GM12878 (cell line): ENCODE measurements around the gene NUMBL. TPM values are rescaled to one million over a fixed set of nuclear protein-coding genes. Genes with fewer than 3 reads are reported as not detected.

Experiments used
- ATAC-seq: fragments of 200-7000 bp; cut with Tn5 transposase; 3 replicates; pipeline ENCODE4 v1.9.1; 2020; ENCODE audit warnings: mild to moderate bottlenecking, moderate library complexity
- BruUV-seq: library from RNA; stranded (reverse); fragments of 400-500 nt; replicated peaks from 2 replicates; lab custom pipeline; 2021; lab: Mats Ljungman, UMichigan
- CTCF ChIA-PET: fragments of 300-600 bp; sonication (Branson Sonifier 250); formaldehyde crosslinking; extraction: SDS; loops from one replicate; lab custom pipeline; 2021; ENCODE audit warnings: inconsistent platforms; lab: Yijun Ruan, JAX
- POLR2A ChIA-PET: fragments of 350-600 bp; formaldehyde crosslinking; extraction: SDS; loops from one replicate; lab custom pipeline; 2021; ENCODE audit warnings: inconsistent platforms; lab: Charles Lee
- RAD21 ChIA-PET: fragments of 300-600 bp; sonication (Branson Sonifier 250); formaldehyde crosslinking; loops from one replicate; lab custom pipeline; 2023; ENCODE audit warnings: antibody characterized with exemption; ENCODE audit not compliant: unreplicated experiment; lab: Charles Lee
- SMC1A ChIA-PET: fragments of 300-600 bp; sonication (Branson Sonifier 250); formaldehyde crosslinking; loops from one replicate; lab custom pipeline; 2023; ENCODE audit not compliant: unreplicated experiment, uncharacterized antibody; lab: Charles Lee
- DNase-seq: peaks from one replicate; pipeline ENCODE4 v3.0.0-alpha.2; 2011; ENCODE audit warnings: low read depth, low spot score
- FAIRE-seq: peaks from 3 replicates; lab custom pipeline; 2011; peaks lifted over from hg19 to GRCh38; lab: Jason Lieb, UNC
- H2AFZ ChIP-seq: 2 replicates; pipeline ENCODE4 v1.6.0; 2011; ENCODE audit warnings: low read depth, low read length, control low read depth; ENCODE audit not compliant: control insufficient read depth
- H3K27ac ChIP-seq: 2 replicates; pipeline ENCODE4 v1.5.1; 2011; ENCODE audit warnings: control low read depth; ENCODE audit not compliant: control insufficient read depth, insufficient read depth
- H3K27me3 ChIP-seq, 2 experiments: replicated peaks in 1 of 2; 2 replicates each; pipeline versions ENCODE4 v1.6.0 to v1.6.1; 2011; ENCODE audit warnings: low read length in 1 of 2; ENCODE audit not compliant: control insufficient read depth in 2 of 2, insufficient read depth in 2 of 2
- H3K36me3 ChIP-seq, 2 experiments: 2 replicates each; pipeline ENCODE4 v1.5.1; 2011; ENCODE audit warnings: low read length in 1 of 2; ENCODE audit not compliant: control insufficient read depth in 2 of 2, insufficient read depth in 2 of 2
- H3K4me1 ChIP-seq: 2 replicates; pipeline ENCODE4 v1.6.1; 2011; ENCODE audit warnings: mild to moderate bottlenecking, low read length, moderate library complexity, mixed read lengths; ENCODE audit not compliant: control insufficient read depth, insufficient read depth
- H3K4me2 ChIP-seq: 2 replicates; pipeline ENCODE4 v1.6.0; 2011; ENCODE audit warnings: control low read depth; ENCODE audit not compliant: control insufficient read depth, insufficient read depth
- H3K4me3 ChIP-seq: fragments of 200-600 bp; sonication (generic); 2 replicates; pipeline ENCODE4 v1.5.1; 2016
- H3K79me2 ChIP-seq: 2 replicates; pipeline ENCODE4 v1.6.0; 2011; ENCODE audit warnings: low read length; ENCODE audit not compliant: control insufficient read depth, insufficient read depth
- H3K9ac ChIP-seq: 2 replicates; pipeline ENCODE4 v1.8.0; 2011; ENCODE audit warnings: low read length, control low read depth, mixed read lengths; ENCODE audit not compliant: control insufficient read depth, insufficient read depth
- H3K9me3 ChIP-seq: replicated peaks from 3 replicates; pipeline ENCODE4 v1.5.1; 2011; ENCODE audit warnings: mild to moderate bottlenecking, low read length; ENCODE audit not compliant: control insufficient read depth, insufficient read depth
- H4K20me1 ChIP-seq: 2 replicates; pipeline ENCODE4 v1.6.0; 2011; ENCODE audit not compliant: control insufficient read depth, insufficient read depth
- FOXM1 ChIP-seq: IDR thresholded peaks from 2 replicates; pipeline ENCODE4 v1.6.1; 2012; ENCODE audit warnings: low read depth, mild to moderate bottlenecking, inconsistent platforms, low read length, moderate library complexity
- RAD21 ChIP-seq: IDR thresholded peaks from 2 replicates; pipeline ENCODE4 v1.6.1; 2011; ENCODE audit warnings: mild to moderate bottlenecking, low read depth, low read length, moderate library complexity; ENCODE audit not compliant: insufficient read depth
- SREBF1 ChIP-seq: IDR thresholded peaks from 2 replicates; pipeline ENCODE4 v1.6.1; 2012; ENCODE audit warnings: mild to moderate bottlenecking, low read length
- WGBS: methylation state at CpG from one replicate; pipeline ENCODE4 v1.1.6; 2016; ENCODE audit warnings: low lambda C conversion rate; ENCODE audit not compliant: insufficient replicate concordance, insufficient coverage; ENCODE audit errors: missing lambda C conversion rate; 5-methylcytosine and 5-hydroxymethylcytosine counted together
- in situ Hi-C: fragments of 300-500 bp; cut with MboI; formaldehyde crosslinking; loops from 9 replicates; pipeline ENCODE4 v1.14.3; 2018; ENCODE audit warnings: mixed read lengths
- intact Hi-C: fragments of 100-400 bp; cut with micrococcal nuclease; formaldehyde crosslinking; loops from one replicate; pipeline ENCODE4 v1.14.2; 2022; ENCODE audit not compliant: unreplicated experiment
- polyA plus RNA-seq, 11 experiments: library from polyadenylated mRNA; depleted of rRNA in 4 of 11; unstranded in 6 of 11; stranded (reverse) in 5 of 11; fragments of >200 nt; fragmentation: Nextera tagmentation in 4 of 11; fragmentation: Illumina TruSeq in 1 of 11; extraction: Ambion mirVana in 4 of 11; extraction: Trizol in 1 of 11; gene quantifications; 1 replicate in 1 of 11; 2 replicates in 10 of 11; pipeline versions ENCODE4 v1.2.1 to v1.2.3, GENCODE V29; 2011 to 2016; ENCODE audit warnings: inconsistent platforms in 2 of 11, missing spikeins in 2 of 11, low read depth in 1 of 11
- total RNA-seq, 4 experiments: library from RNA; depleted of rRNA in 3 of 4; stranded (reverse); fragments of >200 nt in 3 of 4; fragmentation: Illumina TruSeq in 1 of 4; extraction: Trizol in 1 of 4; gene quantifications; 2 replicates each; pipeline versions ENCODE4 v1.2.1 to v1.2.3, GENCODE V29; 2013 to 2021
- TF ChIP-seq, protein P1 (sequence below): fragments of 450-650 bp; IDR thresholded peaks from 2 replicates; pipeline ENCODE4 v1.6.1; 2016; ENCODE audit warnings: mild to moderate bottlenecking
- TF ChIP-seq, protein P2 (sequence below): IDR thresholded peaks from 2 replicates; pipeline ENCODE4 v1.6.1; 2011; ENCODE audit warnings: borderline replicate concordance, low read depth, mild to moderate bottlenecking, moderate library complexity, low read length; ENCODE audit not compliant: insufficient read depth, poor library complexity, severe bottlenecking
- TF ChIP-seq, protein P3 (sequence below): fragments of 450-650 bp; formaldehyde crosslinking; IDR thresholded peaks from 2 replicates; pipeline ENCODE4 v1.4.0; 2020; ENCODE audit warnings: mild to moderate bottlenecking, moderate library complexity

Gene NUMBL
- total and polyA plus RNA-seq, 10 of the 15 experiments (the other 5 are each of a cell fraction or from before 2014, with no cell fraction given) = 0.16 to 9.4 (median 1.9) TPM

DNA sequence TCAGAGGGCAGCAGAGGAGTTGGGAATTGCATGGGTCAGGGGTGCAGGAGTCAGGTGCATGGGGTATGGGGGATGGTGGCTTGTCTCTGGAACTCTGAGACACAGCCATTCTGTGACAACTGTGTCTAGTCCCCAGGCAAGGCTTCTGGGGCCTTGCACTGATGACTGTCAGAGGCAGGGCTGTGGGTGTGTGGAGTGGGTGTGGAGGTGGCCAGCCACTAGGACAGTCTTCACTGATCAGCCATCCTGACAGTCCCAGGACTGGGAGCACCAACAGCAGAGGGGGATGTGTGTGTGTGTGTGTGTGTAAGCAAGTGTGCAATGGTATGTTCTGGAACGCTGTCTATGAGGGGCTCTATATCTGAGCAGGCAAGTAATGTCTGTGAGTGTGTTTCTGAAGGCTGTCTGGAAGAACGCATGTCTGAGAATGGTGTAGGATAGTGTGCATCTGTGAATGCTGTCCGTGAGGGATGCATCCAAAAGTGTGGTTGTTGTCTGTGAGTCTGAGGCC, 5.4 kb downstream of the NUMBL start:
- no peaks in the 10 kb centered on the region for H3K27me3 ChIP-seq
- RAD21 ChIA-PET = no interaction called here
- H2AFZ ChIP-seq = no peak overlapping the region
- peaks cover 19% of the 10 kb centered on the region for H3K4me1 ChIP-seq
- intact Hi-C loops (no loop called here), in situ Hi-C loops (no loop called here)
- no TSS peak for BruUV-seq
- ATAC-seq (no peak), FAIRE-seq (no peak), DNase-seq (no peak)
- H3K4me2 ChIP-seq = no peak overlapping the region
- no peak overlapping the region for H3K9ac ChIP-seq
- 81% methylated on average over 3 of the region's 3 CpGs for WGBS
- H3K4me3 ChIP-seq = no peak overlapping the region
- SMC1A ChIA-PET = no interaction called here
- H3K36me3 ChIP-seq = no peaks in the 10 kb centered on the region
- TF ChIP-seq, protein P1, sequence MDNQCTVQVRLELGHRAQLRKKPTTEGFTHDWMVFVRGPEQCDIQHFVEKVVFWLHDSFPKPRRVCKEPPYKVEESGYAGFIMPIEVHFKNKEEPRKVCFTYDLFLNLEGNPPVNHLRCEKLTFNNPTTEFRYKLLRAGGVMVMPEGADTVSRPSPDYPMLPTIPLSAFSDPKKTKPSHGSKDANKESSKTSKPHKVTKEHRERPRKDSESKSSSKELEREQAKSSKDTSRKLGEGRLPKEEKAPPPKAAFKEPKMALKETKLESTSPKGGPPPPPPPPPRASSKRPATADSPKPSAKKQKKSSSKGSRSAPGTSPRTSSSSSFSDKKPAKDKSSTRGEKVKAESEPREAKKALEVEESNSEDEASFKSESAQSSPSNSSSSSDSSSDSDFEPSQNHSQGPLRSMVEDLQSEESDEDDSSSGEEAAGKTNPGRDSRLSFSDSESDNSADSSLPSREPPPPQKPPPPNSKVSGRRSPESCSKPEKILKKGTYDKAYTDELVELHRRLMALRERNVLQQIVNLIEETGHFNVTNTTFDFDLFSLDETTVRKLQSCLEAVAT = no peak
- TF ChIP-seq, protein P2, sequence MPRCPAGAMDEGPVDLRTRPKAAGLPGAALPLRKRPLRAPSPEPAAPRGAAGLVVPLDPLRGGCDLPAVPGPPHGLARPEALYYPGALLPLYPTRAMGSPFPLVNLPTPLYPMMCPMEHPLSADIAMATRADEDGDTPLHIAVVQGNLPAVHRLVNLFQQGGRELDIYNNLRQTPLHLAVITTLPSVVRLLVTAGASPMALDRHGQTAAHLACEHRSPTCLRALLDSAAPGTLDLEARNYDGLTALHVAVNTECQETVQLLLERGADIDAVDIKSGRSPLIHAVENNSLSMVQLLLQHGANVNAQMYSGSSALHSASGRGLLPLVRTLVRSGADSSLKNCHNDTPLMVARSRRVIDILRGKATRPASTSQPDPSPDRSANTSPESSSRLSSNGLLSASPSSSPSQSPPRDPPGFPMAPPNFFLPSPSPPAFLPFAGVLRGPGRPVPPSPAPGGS = peak; percentile 54
- TF ChIP-seq FOXM1 (no peak), SREBF1 (no peak), RAD21 (no peak)
- TF ChIP-seq, protein P3, sequence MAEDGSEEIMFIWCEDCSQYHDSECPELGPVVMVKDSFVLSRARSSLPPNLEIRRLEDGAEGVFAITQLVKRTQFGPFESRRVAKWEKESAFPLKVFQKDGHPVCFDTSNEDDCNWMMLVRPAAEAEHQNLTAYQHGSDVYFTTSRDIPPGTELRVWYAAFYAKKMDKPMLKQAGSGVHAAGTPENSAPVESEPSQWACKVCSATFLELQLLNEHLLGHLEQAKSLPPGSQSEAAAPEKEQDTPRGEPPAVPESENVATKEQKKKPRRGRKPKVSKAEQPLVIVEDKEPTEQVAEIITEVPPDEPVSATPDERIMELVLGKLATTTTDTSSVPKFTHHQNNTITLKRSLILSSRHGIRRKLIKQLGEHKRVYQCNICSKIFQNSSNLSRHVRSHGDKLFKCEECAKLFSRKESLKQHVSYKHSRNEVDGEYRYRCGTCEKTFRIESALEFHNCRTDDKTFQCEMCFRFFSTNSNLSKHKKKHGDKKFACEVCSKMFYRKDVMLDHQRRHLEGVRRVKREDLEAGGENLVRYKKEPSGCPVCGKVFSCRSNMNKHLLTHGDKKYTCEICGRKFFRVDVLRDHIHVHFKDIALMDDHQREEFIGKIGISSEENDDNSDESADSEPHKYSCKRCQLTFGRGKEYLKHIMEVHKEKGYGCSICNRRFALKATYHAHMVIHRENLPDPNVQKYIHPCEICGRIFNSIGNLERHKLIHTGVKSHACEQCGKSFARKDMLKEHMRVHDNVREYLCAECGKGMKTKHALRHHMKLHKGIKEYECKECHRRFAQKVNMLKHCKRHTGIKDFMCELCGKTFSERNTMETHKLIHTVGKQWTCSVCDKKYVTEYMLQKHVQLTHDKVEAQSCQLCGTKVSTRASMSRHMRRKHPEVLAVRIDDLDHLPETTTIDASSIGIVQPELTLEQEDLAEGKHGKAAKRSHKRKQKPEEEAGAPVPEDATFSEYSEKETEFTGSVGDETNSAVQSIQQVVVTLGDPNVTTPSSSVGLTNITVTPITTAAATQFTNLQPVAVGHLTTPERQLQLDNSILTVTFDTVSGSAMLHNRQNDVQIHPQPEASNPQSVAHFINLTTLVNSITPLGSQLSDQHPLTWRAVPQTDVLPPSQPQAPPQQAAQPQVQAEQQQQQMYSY = no peak
- H3K27ac ChIP-seq = no peak overlapping the region
- CTCF ChIA-PET = no interaction called here
- H4K20me1 ChIP-seq = no peaks in the 10 kb centered on the region
- POLR2A ChIA-PET = no interaction called here
- no peaks in the 10 kb centered on the region for H3K9me3 ChIP-seq
- no peaks in the 10 kb centered on the region for H3K79me2 ChIP-seq
